Upper lobe of right lung (tissue), 1 donor: Measurements from ENCODE around the gene CAMP. TPM values are rescaled to one million over a fixed set of nuclear protein-coding genes. Genes with fewer than 3 reads are reported as not detected.

Experiments
- ATAC-seq: fragments of 200-7000 bp; cut with Tn5 transposase; one replicate; pipeline ENCODE4 v1.9.1; 2020; ENCODE audit warnings: mild to moderate bottlenecking, moderate library complexity
- DNase-seq: peaks from one replicate; pipeline ENCODE4 v3.0.0-alpha.2; 2020
- H3K27ac ChIP-seq: fragments of 200-600 bp; one replicate; pipeline ENCODE4 v1.8.0; 2022
- H3K27me3 ChIP-seq: fragments of 200-600 bp; one replicate; pipeline ENCODE4 v1.8.0; 2022; ENCODE audit warnings: mild to moderate bottlenecking
- H3K36me3 ChIP-seq: fragments of 200-600 bp; one replicate; pipeline ENCODE4 v1.8.0; 2022
- H3K4me1 ChIP-seq: fragments of 200-600 bp; one replicate; pipeline ENCODE4 v1.8.0; 2022
- H3K4me3 ChIP-seq: fragments of 200-600 bp; one replicate; pipeline ENCODE4 v1.8.0; 2022; ENCODE audit warnings: mild to moderate bottlenecking
- H3K9me3 ChIP-seq: fragments of 200-600 bp; one replicate; pipeline ENCODE4 v1.8.0; 2022
- CTCF ChIP-seq: fragments of 200-600 bp; IDR thresholded peaks from one replicate; pipeline ENCODE4 v1.8.0; 2022; ENCODE audit warnings: antibody characterized with exemption
- intact Hi-C: fragments of 100-400 bp; cut with DNase I; formaldehyde crosslinking; loops from one replicate; pipeline ENCODE4 v1.11.0; 2022
- total RNA-seq: library from RNA; stranded (reverse); fragmentation: NEBNext Ultra II Directional; extraction: Animal tissue kit (Norgen Biotek cat#: 25700); gene quantifications from one replicate; pipeline ENCODE4 v1.2.1, GENCODE V29; 2021
- donor health status: DM: no; HTN: yes; CAD: no; lungs with severe emphysema.

Gene CAMP
- total RNA-seq, 1 donor from 2014 or later = not detected

DNA sequence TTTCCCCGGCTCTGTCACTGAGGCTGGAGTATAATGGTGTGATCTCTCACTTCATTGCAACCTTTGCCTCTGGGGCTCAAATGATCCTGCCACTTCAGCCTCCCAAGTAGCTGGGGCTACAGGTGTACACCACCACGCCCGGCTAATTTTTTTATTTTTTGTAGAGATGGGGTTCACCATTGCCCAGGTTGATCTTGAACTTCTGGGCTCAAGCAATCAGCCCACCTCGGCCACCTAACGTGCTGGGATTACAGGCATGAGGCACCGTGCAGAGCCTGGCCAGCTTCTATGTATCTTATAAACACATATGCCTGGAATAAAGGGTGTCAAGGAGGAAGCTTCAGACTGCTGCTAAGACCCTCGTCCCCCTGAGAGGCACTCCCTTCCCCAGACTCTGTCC is 21.8 kb downstream of the CAMP start:
- H3K36me3 ChIP-seq = peaks cover 11% of the 10 kb centered on the region
- H3K4me3 ChIP-seq = no peak overlapping the region
- no peaks in the 10 kb centered on the region for H3K9me3 ChIP-seq
- DNase-seq (no peak), ATAC-seq (no peak)
- H3K27ac ChIP-seq = no peak overlapping the region
- intact Hi-C loops = no loop called here
- peaks cover 28% of the 10 kb centered on the region for H3K4me1 ChIP-seq
- H3K27me3 ChIP-seq = no peaks in the 10 kb centered on the region
- TF ChIP-seq CTCF = no peak

- TF ChIP-seq CTCF = no peak
- H3K27ac ChIP-seq = no peak overlapping the region
- no peak overlapping the region for H3K4me3 ChIP-seq
- intact Hi-C loops = no loop called here
- no peaks in the 10 kb centered on the region for H3K27me3 ChIP-seq
- H3K36me3 ChIP-seq = peaks cover 11% of the 10 kb centered on the region
- H3K4me1 ChIP-seq = peaks cover 15% of the 10 kb centered on the region
- peak; percentile 66 for ATAC-seq
- no peak for DNase-seq
- H3K9me3 ChIP-seq = no peaks in the 10 kb centered on the region
Observed at GRCh38 chr3:48247401-48247811, 24.1 kb downstream of the CAMP start.

GRCh38 chr3:48248095-48248850 is 25.0 kb downstream of the CAMP start:
- intact Hi-C loops = no loop called here
- Histone ChIP-seq H3K4me1 (peaks cover 15% of the 10 kb centered on the region), H3K9me3 (no peaks in the 10 kb centered on the region), H3K27ac (no peak overlapping the region), H3K36me3 (peaks cover 11% of the 10 kb centered on the region), H3K4me3 (no peak overlapping the region), H3K27me3 (no peaks in the 10 kb centered on the region)
- DNase-seq (no peak), ATAC-seq (no peak)
- no peak for TF ChIP-seq CTCF

- Histone ChIP-seq H3K27me3 (no peaks in the 10 kb centered on the region), H3K4me3 (no peak overlapping the region), H3K36me3 (peaks cover 19% of the 10 kb centered on the region), H3K27ac (no peak overlapping the region), H3K4me1 (no peaks in the 10 kb centered on the region), H3K9me3 (no peaks in the 10 kb centered on the region)
- DNase-seq (no peak), ATAC-seq (no peak)
- no peak for TF ChIP-seq CTCF
- intact Hi-C loops = no loop called here
Observed at GRCh38 chr3:48256557-48256956, 33.3 kb downstream of the CAMP start.

DNA sequence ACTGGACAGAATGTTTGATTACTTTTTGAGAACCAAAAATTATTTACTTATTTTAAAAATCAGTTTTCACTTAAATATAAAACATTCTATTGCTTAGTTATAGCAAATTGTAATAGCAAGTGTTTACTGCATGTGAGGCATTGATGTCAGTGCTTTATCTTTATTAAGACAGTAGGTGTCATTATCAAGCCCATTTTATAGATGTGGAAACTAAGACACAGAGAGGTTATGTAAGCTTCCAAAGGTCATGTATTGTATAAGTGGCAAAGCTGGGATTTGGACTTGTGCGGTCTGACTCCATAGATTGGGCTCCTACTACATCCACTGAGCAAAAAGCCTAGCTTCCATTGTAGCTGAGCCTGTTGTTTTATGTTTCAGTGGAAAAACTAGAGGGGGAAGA is 35.2 kb downstream of the CAMP start:
- Histone ChIP-seq H3K36me3 (peaks cover 39% of the 10 kb centered on the region), H3K9me3 (no peaks in the 10 kb centered on the region), H3K4me1 (no peaks in the 10 kb centered on the region), H3K4me3 (no peak overlapping the region), H3K27ac (no peak overlapping the region), H3K27me3 (no peaks in the 10 kb centered on the region)
- ATAC-seq (no peak), DNase-seq (no peak)
- intact Hi-C loops = no loop called here
- TF ChIP-seq CTCF = no peak
